Lung (tissue), 12 donors: ENCODE results near the gene CACNA1H. TPM values are rescaled to one million over a fixed set of nuclear protein-coding genes. Genes with fewer than 3 reads are reported as not detected.

ENCODE experiments used
- ATAC-seq: fragments of 200-7000 bp; cut with Tn5 transposase; one replicate; pipeline ENCODE4 v1.9.1; 2020; ENCODE audit warnings: moderate number of reproducible peaks; ENCODE audit not compliant: insufficient read depth, low FRiP score
- DNase-seq, 3 donors: peaks; one replicate each; pipeline ENCODE4 v3.0.0-alpha.2; 2013 to 2017
- H3K27ac ChIP-seq, 2 donors: one replicate each; pipeline ENCODE4 v1.5.1; 2013; ENCODE audit warnings: mild to moderate bottlenecking in 2 of 2, moderate library complexity in 2 of 2, control low read depth in 1 of 2, inconsistent platforms in 1 of 2, low read depth in 1 of 2, low read length in 1 of 2
- H3K27me3 ChIP-seq, 3 donors: one replicate each; pipeline ENCODE4 v1.5.1; 2013; ENCODE audit warnings: low read length in 2 of 3; ENCODE audit not compliant: control insufficient read depth in 3 of 3, insufficient read depth in 3 of 3
- H3K36me3 ChIP-seq, 4 donors: one replicate each; pipeline ENCODE4 v1.5.1; 2013; ENCODE audit warnings: low read length in 4 of 4, mild to moderate bottlenecking in 1 of 4, moderate library complexity in 1 of 4; ENCODE audit not compliant: control insufficient read depth in 4 of 4, insufficient read depth in 4 of 4
- H3K4me1 ChIP-seq, 5 donors: one replicate each; pipeline ENCODE4 v1.5.1; 2013; ENCODE audit warnings: low read length in 5 of 5, mild to moderate bottlenecking in 2 of 5, moderate library complexity in 1 of 5; ENCODE audit not compliant: control insufficient read depth in 5 of 5, insufficient read depth in 5 of 5
- H3K4me3 ChIP-seq: one replicate; pipeline ENCODE4 v1.5.1; 2013; ENCODE audit warnings: mild to moderate bottlenecking, control low read depth, moderate library complexity
- H3K9ac ChIP-seq, 2 donors: one replicate each; pipeline ENCODE4 v1.5.1; 2013; ENCODE audit warnings: low read length in 2 of 2, control low read depth in 1 of 2; ENCODE audit not compliant: insufficient read depth in 1 of 2
- H3K9me3 ChIP-seq, 4 donors: one replicate each; pipeline ENCODE4 v1.5.1; 2013; ENCODE audit warnings: low read length in 3 of 4, mild to moderate bottlenecking in 1 of 4, moderate library complexity in 1 of 4; ENCODE audit not compliant: control insufficient read depth in 4 of 4, insufficient read depth in 3 of 4
- CTCF ChIP-seq: IDR thresholded peaks from 2 replicates; pipeline ENCODE4 v1.5.1; 2012; ENCODE audit warnings: mild to moderate bottlenecking; ENCODE audit errors: control extremely low read depth, extremely low read depth
- WGBS, 2 donors: extraction: QIAGEN DNeasy Blood & Tissue Kit; methylation state at CpG; one replicate each; pipeline ENCODE4 v1.1.7; 2013; 5-methylcytosine and 5-hydroxymethylcytosine counted together
- polyA plus RNA-seq, 2 donors: library from polyadenylated mRNA; stranded (reverse); fragments of 200-250 nt; gene quantifications; one replicate each; pipeline ENCODE4 v1.2.1, GENCODE V29; 2013
- total RNA-seq, 2 donors: library from RNA; depleted of rRNA in 1 of 2; stranded (reverse); fragments of >200 nt in 1 of 2; gene quantifications; one replicate each; pipeline ENCODE4 v1.2.1, GENCODE V29; 2014 to 2021
- donor health status: control.
- donor health status: control.
- donor health status: Bipolar disorder and iron deficiency.
- donor health status: healthy.
- donor health status: DM: yes; HTN: yes; CAD: no.

Gene CACNA1H
- total and polyA plus RNA-seq, 4 donors, result 5.0 to 10.3 (median 6.7) TPM

DNA sequence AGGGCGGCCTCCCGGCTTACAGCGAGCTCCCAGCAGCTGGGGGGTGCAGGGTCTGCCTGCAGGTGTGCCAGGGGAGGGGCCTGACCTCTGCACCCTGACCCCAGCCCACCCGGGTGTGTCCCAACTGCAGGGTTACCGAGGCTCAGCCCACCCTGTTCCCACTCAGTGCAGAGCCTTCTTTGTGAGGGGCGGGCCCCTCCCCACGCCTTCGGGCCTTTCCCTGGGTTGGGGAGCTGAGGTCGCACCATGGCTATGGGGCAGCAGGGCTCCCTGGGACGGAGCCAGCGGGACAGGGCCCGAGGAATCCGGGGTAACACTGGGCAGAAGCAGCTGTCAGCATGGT lies 17.1 kb downstream of the CACNA1H start:
- no peak for DNase-seq
- no peak for ATAC-seq

GRCh38 chr16:1171001-1171400 lies 18.1 kb downstream of the CACNA1H start:
- H3K27me3 ChIP-seq, result no peaks in the 10 kb centered on the region
- H3K4me1 ChIP-seq, result peaks cover 0 to 6% (median 0%) of the 10 kb centered on the region in 5 donors
- ATAC-seq, result no peak
- no peak overlapping the region for H3K4me3 ChIP-seq
- no peak for TF ChIP-seq CTCF
- no peak overlapping the region for H3K9ac ChIP-seq
- peaks cover 0 to 3% (median 0%) of the 10 kb centered on the region in 4 donors for H3K9me3 ChIP-seq
- DNase-seq, result no peak
- 70 to 79% methylated on average over 10 to 12 of the region's 12 CpGs for WGBS, 2 donors
- H3K27ac ChIP-seq, result no peak overlapping the region
- H3K36me3 ChIP-seq, result no peaks in the 10 kb centered on the region

More for the DNA sequence above, 17.1 kb downstream of the CACNA1H start:
- H3K27me3 ChIP-seq, result no peaks in the 10 kb centered on the region
- H3K4me3 ChIP-seq, result no peak overlapping the region
- peaks cover 0 to 2% (median 0%) of the 10 kb centered on the region in 4 donors for H3K9me3 ChIP-seq
- TF ChIP-seq CTCF, result no peak
- H3K4me1 ChIP-seq, result peaks cover 0 to 6% (median 0%) of the 10 kb centered on the region in 5 donors
- peak overlapping the region in 1 of 2 donors; percentile 6 for H3K27ac ChIP-seq
- 54 to 65% methylated on average over 13 of the region's 13 CpGs for WGBS, 2 donors
- no peaks in the 10 kb centered on the region for H3K36me3 ChIP-seq
- H3K9ac ChIP-seq, result no peak overlapping the region

DNA sequence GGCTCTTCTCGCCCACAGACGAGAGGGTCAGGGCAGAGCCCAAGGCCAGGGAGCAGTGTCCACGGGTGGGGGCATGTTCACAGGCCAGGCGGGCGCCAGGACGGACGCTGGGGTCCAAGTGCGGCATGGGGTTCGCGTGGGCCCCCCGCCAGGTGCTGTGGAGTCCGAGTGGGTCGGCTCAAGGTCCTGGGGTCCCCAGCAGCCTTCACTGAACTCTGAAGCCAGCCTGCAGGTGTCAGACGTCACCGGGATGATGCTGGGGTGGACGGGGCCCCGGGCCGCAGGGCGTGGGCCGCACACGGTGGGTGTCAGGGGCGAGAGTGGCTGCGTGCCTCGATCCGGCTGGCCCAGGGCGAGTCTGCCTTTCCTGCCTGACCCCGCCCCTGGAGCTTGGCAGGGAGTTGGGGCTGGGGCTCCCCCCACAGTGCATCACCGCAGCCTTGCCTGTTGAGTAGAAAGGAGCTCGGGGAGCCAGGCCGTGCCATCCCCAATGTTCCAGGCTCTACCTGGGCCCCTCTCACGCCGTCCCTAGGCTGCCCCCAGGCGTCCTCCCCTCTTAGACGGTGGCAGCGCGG lies 19.0 kb downstream of the CACNA1H start:
- Histone ChIP-seq H3K27ac (no peak overlapping the region), H3K9me3 (peaks cover 0 to 3% (median 0%) of the 10 kb centered on the region in 4 donors), H3K36me3 (no peaks in the 10 kb centered on the region), H3K9ac (no peak overlapping the region), H3K4me1 (peaks cover 0 to 6% (median 0%) of the 10 kb centered on the region in 5 donors), H3K27me3 (no peaks in the 10 kb centered on the region), H3K4me3 (no peak overlapping the region)
- ATAC-seq, result no peak
- no peak for TF ChIP-seq CTCF
- no peak for DNase-seq
- WGBS, 2 donors, result 84 to 85% methylated on average over 36 of the region's 36 CpGs

DNA sequence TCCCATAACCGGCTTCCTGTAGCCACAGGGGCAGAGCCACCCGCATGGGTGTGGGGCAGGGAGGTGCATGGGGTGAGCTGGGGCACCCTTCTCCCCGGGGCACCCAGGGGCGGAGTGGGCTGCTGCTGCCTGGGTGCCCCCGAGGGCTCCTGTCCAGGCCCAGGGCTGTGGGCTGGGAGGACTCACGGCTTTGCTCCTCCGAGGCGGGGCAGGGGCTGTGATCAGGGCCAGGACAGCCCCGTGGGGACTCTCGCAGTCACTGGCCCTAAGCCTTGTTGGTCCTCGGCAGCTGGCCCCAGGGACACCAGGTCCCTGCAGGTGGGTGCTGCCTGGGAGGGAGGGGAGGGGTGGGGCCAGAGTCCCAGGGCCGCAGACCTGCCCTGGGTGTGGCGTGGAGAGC lies 19.7 kb downstream of the CACNA1H start:
- Histone ChIP-seq H3K9me3 (peaks cover 0 to 3% (median 0%) of the 10 kb centered on the region in 4 donors), H3K36me3 (no peaks in the 10 kb centered on the region), H3K27ac (no peak overlapping the region), H3K27me3 (no peaks in the 10 kb centered on the region), H3K4me1 (peaks cover 0 to 6% (median 0%) of the 10 kb centered on the region in 5 donors), H3K4me3 (no peak overlapping the region), H3K9ac (no peak overlapping the region)
- ATAC-seq (no peak), DNase-seq (no peak)
- WGBS, 2 donors, result 85 to 90% methylated on average over 11 to 13 of the region's 13 CpGs
- TF ChIP-seq CTCF, result no peak
